Natural killer cell (primary cell): ENCODE data around the gene GIT2. TPM values are rescaled to one million over a fixed set of nuclear protein-coding genes. Genes with fewer than 3 reads are reported as not detected.

Experiments
- ATAC-seq, 3 donors: fragments of 150-1000 bp in 2 of 3; fragments of 200-7000 bp in 1 of 3; cut with Tn5 transposase; 1 replicate in 1 of 3; 2 replicates in 2 of 3; pipeline ENCODE4 v1.10.0; 2021; ENCODE audit warnings: mild to moderate bottlenecking in 2 of 3, moderate library complexity in 2 of 3
- DNase-seq, 2 donors: peaks; one replicate each; pipeline versions ENCODE4 v3.0.0 to v3.0.0-alpha.2; 2013 to 2021; ENCODE audit warnings: mixed read lengths in 1 of 2
- H3K27ac ChIP-seq: one replicate; pipeline ENCODE4 v1.5.1; 2013; ENCODE audit warnings: mild to moderate bottlenecking, low read length
- H3K27me3 ChIP-seq: one replicate; pipeline ENCODE4 v1.6.1; 2013; ENCODE audit warnings: low read length; ENCODE audit not compliant: control insufficient read depth, insufficient read depth
- H3K36me3 ChIP-seq: one replicate; pipeline ENCODE4 v1.6.1; 2013; ENCODE audit warnings: low read length; ENCODE audit not compliant: control insufficient read depth, insufficient read depth
- H3K4me1 ChIP-seq: one replicate; pipeline ENCODE4 v1.6.1; 2013; ENCODE audit warnings: low read length; ENCODE audit not compliant: control insufficient read depth, insufficient read depth
- H3K4me3 ChIP-seq: one replicate; pipeline ENCODE4 v1.5.1; 2013; ENCODE audit warnings: low read length
- H3K9me3 ChIP-seq: one replicate; pipeline ENCODE4 v1.6.1; 2013; ENCODE audit warnings: low read length; ENCODE audit not compliant: control insufficient read depth, insufficient read depth
- H3K27ac Mint-ChIP-seq, 2 donors: one replicate each; pipeline ENCODE4 v1.8.0; 2022; ENCODE audit warnings: mild to moderate bottlenecking in 2 of 2, mixed read lengths in 2 of 2, moderate library complexity in 1 of 2
- H3K27me3 Mint-ChIP-seq, 2 donors: one replicate each; pipeline ENCODE4 v1.8.0; 2022; ENCODE audit warnings: low read depth in 2 of 2, mixed read lengths in 2 of 2
- H3K36me3 Mint-ChIP-seq: one replicate; pipeline ENCODE4 v1.8.0; 2022; ENCODE audit warnings: mixed read lengths
- H3K4me1 Mint-ChIP-seq, 2 donors: one replicate each; pipeline ENCODE4 v1.8.0; 2022; ENCODE audit warnings: mixed read lengths in 2 of 2
- H3K4me3 Mint-ChIP-seq: one replicate; pipeline ENCODE4 v1.8.0; 2022; ENCODE audit warnings: mild to moderate bottlenecking, moderate library complexity, mixed read lengths
- H3K9me3 Mint-ChIP-seq, 2 donors: one replicate each; pipeline ENCODE4 v1.8.0; 2022; ENCODE audit warnings: mixed read lengths in 2 of 2
- WGBS: methylation state at CpG from one replicate; pipeline ENCODE4 v1.1.7; 2013; ENCODE audit warnings: missing lambda C conversion rate; ENCODE audit not compliant: insufficient coverage; 5-methylcytosine and 5-hydroxymethylcytosine counted together
- intact Hi-C: fragments of 100-400 bp; cut with micrococcal nuclease; formaldehyde crosslinking; loops from one replicate; pipeline ENCODE4 v1.14.2; 2022
- total RNA-seq, 4 donors: library from RNA; stranded (reverse); fragments of 120-200 nt in 1 of 4; gene quantifications; one replicate each; pipeline versions ENCODE4 v1.2.3 to v1.2.4, GENCODE V29; 2013 to 2022
- TF ChIP-seq, protein P1 (sequence below): fragments of 200-600 bp; IDR thresholded peaks from one replicate; pipeline ENCODE4 v1.8.0; 2022; ENCODE audit warnings: antibody characterized with exemption

The GIT2 gene
- total RNA-seq, 3 donors from 2014 or later (not counting 1 experiment from before 2014, with no cell fraction given): 98.8 to 118 (median 117) TPM

DNA sequence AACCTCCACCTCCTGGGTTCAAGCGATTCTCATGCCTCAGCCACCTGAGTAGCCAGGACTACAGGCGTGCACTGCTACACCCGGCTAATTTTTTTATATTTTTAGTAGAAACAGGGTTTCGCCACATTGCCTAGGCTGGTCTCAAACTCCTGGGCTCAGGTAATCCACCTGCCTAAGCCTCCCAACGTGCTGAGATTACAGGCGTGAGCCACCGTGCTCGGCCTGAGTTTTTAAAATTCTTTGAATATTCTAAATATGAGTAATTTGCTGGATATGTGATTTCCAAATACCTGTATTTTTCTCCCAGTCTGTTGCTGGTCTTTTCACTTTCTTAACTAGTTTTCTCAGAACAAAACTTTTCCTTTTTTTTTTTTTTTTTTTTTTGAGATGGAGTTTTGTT lies 27.4 kb downstream of the GIT2 start:
- Histone ChIP-seq H3K27me3 (no peaks in the 10 kb centered on the region), H3K27ac (no peak overlapping the region), H3K36me3 (peaks cover 76% of the 10 kb centered on the region), H3K9me3 (no peaks in the 10 kb centered on the region), H3K4me1 (no peaks in the 10 kb centered on the region), H3K4me3 (no peak overlapping the region)
- Mint-ChIP-seq H3K27ac (no peak overlapping the region), H3K36me3 (peaks cover 13% of the 10 kb centered on the region), H3K4me1 (peaks cover 0 to 18% of the 10 kb centered on the region in 2 donors), H3K4me3 (no peak overlapping the region), H3K9me3 (no peaks in the 10 kb centered on the region), H3K27me3 (no peaks in the 10 kb centered on the region)
- DNase-seq: no peak
- intact Hi-C loops: no loop called here
- 99% methylated on average over 7 of the region's 8 CpGs for WGBS
- no peak for ATAC-seq
- TF ChIP-seq, protein P1, sequence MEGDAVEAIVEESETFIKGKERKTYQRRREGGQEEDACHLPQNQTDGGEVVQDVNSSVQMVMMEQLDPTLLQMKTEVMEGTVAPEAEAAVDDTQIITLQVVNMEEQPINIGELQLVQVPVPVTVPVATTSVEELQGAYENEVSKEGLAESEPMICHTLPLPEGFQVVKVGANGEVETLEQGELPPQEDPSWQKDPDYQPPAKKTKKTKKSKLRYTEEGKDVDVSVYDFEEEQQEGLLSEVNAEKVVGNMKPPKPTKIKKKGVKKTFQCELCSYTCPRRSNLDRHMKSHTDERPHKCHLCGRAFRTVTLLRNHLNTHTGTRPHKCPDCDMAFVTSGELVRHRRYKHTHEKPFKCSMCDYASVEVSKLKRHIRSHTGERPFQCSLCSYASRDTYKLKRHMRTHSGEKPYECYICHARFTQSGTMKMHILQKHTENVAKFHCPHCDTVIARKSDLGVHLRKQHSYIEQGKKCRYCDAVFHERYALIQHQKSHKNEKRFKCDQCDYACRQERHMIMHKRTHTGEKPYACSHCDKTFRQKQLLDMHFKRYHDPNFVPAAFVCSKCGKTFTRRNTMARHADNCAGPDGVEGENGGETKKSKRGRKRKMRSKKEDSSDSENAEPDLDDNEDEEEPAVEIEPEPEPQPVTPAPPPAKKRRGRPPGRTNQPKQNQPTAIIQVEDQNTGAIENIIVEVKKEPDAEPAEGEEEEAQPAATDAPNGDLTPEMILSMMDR: no peak

DNA sequence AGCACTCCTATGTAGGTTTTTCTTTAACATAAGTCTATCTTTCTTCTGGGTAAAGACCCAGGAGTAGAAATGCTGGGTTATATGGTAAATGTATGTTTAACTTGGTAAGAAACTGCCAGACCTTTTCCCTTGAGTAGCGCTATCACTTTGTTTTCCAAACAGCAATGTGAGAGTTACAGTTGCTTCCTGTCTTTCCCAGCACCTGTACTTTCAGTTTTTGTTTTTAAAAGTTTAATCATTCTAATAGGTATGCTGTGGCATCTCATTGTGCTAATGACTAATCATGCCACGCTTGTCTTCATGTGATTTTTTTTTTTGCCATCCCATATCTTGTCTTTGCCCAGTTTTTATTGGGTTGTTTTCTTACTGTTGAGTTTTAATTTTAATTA lies 28.1 kb downstream of the GIT2 start:
- H3K4me3 ChIP-seq: no peak overlapping the region
- H3K27ac ChIP-seq: no peak overlapping the region

DNA sequence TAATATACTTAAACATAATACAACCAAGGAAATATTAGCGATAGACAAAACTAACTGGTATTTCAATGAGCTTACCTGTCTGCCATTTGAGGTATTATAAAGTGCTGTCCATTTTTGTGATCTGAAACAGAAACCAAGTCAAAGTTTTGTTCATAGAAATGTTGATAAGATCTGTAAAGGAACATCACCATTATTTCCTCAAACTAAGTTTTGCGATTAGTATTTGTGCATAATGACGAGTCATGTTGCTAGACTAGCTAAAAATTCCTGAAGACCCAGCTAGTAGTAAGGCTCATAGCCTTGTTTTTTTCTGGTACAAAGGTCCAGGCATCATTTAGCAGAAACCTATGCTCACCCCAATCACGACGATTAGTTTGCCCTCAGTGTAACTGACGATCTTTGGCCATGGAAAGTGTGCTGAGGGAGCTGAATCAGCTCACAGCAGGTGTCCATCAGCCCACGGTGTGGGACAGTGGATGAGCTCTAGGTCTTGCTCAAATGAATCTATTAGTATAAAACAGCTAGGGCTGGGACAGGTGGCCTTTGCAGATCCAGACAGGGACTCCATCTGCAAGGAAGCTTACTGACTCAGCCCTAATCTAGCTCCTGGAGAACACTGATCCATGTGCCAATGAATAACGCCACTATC lies 28.7 kb downstream of the GIT2 start:
- Histone ChIP-seq H3K9me3 (no peaks in the 10 kb centered on the region), H3K4me1 (no peaks in the 10 kb centered on the region), H3K27me3 (no peaks in the 10 kb centered on the region), H3K27ac (no peak overlapping the region), H3K4me3 (no peak overlapping the region), H3K36me3 (peaks cover 79% of the 10 kb centered on the region)
- TF ChIP-seq, protein P1: no peak
- Mint-ChIP-seq H3K27ac (peak overlapping the region; percentile 35 to 50), H3K9me3 (no peaks in the 10 kb centered on the region), H3K27me3 (no peaks in the 10 kb centered on the region), H3K36me3 (peaks cover 6% of the 10 kb centered on the region), H3K4me3 (no peak overlapping the region), H3K4me1 (peaks cover 6 to 12% of the 10 kb centered on the region in 2 donors)
- 87% methylated on average over 7 of the region's 8 CpGs for WGBS
- DNase-seq (peak in 1 of 2 donors; percentile 15), ATAC-seq (peak in 1 of 3 donors; percentile 17)
- intact Hi-C loops: no loop called here

More for the DNA sequence above, 28.1 kb downstream of the GIT2 start:
- ATAC-seq: peak in 1 of 3 donors; percentile 7
- Mint-ChIP-seq H3K36me3 (peaks cover 6% of the 10 kb centered on the region), H3K9me3 (no peaks in the 10 kb centered on the region), H3K27ac (peak overlapping the region; percentile 35 to 50), H3K4me3 (no peak overlapping the region), H3K4me1 (peaks cover 6 to 12% of the 10 kb centered on the region in 2 donors), H3K27me3 (no peaks in the 10 kb centered on the region)
- intact Hi-C loops: no loop called here
- no peaks in the 10 kb centered on the region for H3K4me1 ChIP-seq
- H3K36me3 ChIP-seq: peaks cover 78% of the 10 kb centered on the region
- TF ChIP-seq, protein P1: no peak
- H3K27me3 ChIP-seq: no peaks in the 10 kb centered on the region
- 71% methylated on average over 2 of the region's 2 CpGs for whole genome bisulfite sequencing
- no peaks in the 10 kb centered on the region for H3K9me3 ChIP-seq
- peak in 1 of 2 donors; percentile 34 for DNase-seq

DNA sequence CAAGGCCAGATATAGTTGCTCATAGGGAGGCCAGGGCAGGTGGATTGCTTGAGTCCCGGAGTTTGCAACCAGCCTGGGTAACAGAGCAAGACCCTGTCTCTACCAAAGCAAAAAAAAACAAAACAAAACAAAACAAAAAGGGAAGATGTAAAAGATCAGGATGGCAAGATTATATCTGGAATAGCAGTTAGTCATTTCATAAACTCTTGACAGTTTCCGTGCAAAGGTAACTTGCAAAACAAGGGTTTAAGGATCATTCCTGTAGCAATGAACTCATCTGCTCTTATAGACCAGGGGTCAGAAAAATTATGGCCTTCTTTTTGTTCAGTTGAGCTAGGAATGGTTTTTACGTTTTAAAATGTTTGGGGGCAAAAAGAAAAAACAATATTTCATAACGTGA lies 29.6 kb downstream of the GIT2 start:
- intact Hi-C loops: no loop called here
- Mint-ChIP-seq H3K27me3 (no peaks in the 10 kb centered on the region), H3K4me1 (peaks cover 6 to 12% of the 10 kb centered on the region in 2 donors), H3K36me3 (peaks cover 6% of the 10 kb centered on the region), H3K9me3 (no peaks in the 10 kb centered on the region), H3K27ac (no peak overlapping the region), H3K4me3 (no peak overlapping the region)
- H3K4me1 ChIP-seq: no peaks in the 10 kb centered on the region
- ATAC-seq (no peak), DNase-seq (no peak)
- peaks cover 81% of the 10 kb centered on the region for H3K36me3 ChIP-seq
- no peaks in the 10 kb centered on the region for H3K27me3 ChIP-seq
- no peak overlapping the region for H3K4me3 ChIP-seq
- no peaks in the 10 kb centered on the region for H3K9me3 ChIP-seq
- TF ChIP-seq, protein P1: no peak
- WGBS: 100% methylated on average over 2 of the region's 4 CpGs
- no peak overlapping the region for H3K27ac ChIP-seq
